HFF-Myc (cell line): ENCODE measurements around the gene STEAP4.
"Not testable (repeated sequence)": the region's sequence is repeated elsewhere in the genome, so short reads cannot be mapped to it uniquely, and the experiment has no call there.

ENCODE experiments used
- DNase-seq: peaks from one replicate; pipeline ENCODE4 v3.0.0-alpha.2; 2011; ENCODE audit warnings: low read depth; ENCODE audit errors: extremely low read depth
- H3K4me3 ChIP-seq: replicated peaks from 2 replicates; pipeline ENCODE4 v1.5.1; 2011; ENCODE audit warnings: low read depth, mild to moderate bottlenecking, control low read depth, low read length
- TF ChIP-seq, protein P1 (sequence below): IDR thresholded peaks from 2 replicates; pipeline ENCODE4 v1.5.1; 2012; ENCODE audit warnings: mild to moderate bottlenecking, low read depth, low read length, control low read depth; ENCODE audit errors: missing control alignments

STEAP4 gene

DNA sequence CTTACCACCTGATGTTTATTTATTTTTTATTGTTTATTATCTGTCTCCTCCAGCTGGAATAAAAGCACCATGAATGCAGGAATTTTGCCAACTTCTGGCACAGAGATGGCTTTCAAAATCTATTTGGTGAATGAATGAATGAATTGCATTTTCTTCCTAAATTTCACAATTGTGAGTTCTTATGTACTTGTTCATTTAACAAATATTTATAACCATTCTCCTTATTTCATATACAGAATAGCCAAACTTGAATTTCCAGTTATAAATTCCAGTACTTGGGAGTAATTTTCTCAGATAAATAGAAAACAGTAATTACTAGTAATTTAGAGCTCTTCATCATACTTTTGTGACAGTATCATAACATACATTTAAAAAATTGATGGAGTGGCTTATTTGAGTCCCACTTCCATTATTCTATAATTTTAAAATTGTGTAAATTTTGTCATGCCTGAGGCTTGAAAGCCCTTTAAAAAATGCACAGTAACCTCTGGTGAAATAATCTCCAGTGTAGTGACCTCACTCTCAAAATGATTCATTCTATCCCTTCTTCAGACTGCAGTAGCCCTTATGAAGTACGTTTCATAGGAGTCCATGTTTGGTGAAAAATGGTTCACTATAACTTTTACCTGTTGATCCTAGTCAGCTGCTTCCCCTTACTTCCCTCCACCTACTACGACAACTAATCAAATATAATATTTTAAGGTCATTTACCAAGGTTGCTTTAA is 46.9 kb downstream of the STEAP4 start:
- no peak overlapping the region for H3K4me3 ChIP-seq
- no peak for DNase-seq
- TF ChIP-seq, protein P1, sequence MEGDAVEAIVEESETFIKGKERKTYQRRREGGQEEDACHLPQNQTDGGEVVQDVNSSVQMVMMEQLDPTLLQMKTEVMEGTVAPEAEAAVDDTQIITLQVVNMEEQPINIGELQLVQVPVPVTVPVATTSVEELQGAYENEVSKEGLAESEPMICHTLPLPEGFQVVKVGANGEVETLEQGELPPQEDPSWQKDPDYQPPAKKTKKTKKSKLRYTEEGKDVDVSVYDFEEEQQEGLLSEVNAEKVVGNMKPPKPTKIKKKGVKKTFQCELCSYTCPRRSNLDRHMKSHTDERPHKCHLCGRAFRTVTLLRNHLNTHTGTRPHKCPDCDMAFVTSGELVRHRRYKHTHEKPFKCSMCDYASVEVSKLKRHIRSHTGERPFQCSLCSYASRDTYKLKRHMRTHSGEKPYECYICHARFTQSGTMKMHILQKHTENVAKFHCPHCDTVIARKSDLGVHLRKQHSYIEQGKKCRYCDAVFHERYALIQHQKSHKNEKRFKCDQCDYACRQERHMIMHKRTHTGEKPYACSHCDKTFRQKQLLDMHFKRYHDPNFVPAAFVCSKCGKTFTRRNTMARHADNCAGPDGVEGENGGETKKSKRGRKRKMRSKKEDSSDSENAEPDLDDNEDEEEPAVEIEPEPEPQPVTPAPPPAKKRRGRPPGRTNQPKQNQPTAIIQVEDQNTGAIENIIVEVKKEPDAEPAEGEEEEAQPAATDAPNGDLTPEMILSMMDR: no peak

DNA sequence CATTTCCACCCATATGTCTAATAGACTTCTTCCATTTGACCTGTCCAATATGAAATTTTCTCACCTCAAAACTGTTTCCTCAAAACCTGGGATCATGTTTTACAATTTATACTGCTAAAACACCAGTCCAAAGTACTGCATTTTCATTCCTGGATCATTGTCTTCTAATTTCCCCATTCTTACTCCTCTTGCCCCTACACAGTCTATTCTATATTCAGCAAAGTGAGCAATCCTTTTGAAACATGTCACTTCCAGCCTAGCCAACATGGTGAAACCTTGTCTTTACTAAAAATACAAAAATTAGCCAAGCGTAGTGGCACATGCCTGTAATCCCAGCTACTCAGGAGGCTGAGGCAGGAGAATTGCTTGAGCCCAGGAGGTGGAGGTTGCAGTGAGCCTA is 48.4 kb downstream of the STEAP4 start:
- H3K4me3 ChIP-seq, DNase-seq: not testable (repeated sequence)

DNA sequence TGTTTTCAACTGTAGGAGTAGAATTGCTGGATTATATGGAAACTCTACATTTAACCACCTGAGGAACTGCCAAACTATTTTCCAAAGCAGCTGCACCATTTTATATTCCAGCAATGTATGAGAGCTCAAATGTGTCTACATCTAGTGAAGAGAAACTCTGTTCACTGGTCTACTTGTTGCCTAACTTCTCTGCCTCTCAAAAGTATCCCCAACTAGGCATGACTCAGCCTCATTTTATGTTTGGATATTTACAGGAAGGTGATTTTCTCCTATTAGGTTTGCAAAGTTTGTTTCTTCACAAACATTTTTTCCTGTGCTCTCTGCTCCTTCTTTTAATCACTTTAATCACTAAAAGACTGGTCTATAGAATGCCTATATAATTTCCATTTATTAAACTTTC is 49.8 kb downstream of the STEAP4 start:
- H3K4me3 ChIP-seq: no peak overlapping the region
- TF ChIP-seq, protein P1: no peak
- DNase-seq: no peak

DNA sequence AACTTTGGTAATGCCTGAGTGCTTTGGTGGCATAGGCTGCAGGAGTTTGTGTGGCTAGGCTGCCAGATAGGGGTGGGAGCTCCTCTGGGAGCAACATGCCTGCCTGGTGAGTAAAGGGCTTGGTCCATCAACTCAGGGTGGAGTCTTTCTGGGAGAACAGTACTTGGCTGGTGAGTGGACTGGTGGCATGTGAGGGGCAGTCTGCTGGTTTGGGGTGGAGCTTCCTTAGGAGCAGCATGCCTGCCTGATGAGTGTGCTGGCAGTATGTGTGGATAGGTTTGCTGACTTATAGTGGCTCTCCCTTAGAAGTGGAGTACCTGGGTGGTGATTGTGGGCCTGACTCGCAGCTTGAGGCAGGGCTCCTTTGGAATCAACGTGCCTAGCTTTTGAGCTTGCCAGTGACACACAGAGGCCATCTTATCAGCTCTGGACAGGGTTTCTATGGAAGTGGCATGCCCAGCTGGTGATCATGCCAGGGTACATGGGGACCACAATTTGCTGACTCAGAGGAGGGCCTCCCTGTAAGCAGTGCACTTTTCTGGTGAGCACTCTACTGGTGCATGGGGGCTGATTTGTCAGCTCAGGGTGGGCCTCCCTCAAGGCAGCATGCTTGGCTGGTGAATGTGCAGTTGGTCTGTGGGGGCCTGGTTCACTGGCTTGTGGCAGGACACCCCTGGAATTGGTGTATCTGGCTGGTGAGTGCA is 51.8 kb downstream of the STEAP4 start:
- TF ChIP-seq, protein P1: no peak
- DNase-seq: no peak
- H3K4me3 ChIP-seq: no peak overlapping the region

DNA sequence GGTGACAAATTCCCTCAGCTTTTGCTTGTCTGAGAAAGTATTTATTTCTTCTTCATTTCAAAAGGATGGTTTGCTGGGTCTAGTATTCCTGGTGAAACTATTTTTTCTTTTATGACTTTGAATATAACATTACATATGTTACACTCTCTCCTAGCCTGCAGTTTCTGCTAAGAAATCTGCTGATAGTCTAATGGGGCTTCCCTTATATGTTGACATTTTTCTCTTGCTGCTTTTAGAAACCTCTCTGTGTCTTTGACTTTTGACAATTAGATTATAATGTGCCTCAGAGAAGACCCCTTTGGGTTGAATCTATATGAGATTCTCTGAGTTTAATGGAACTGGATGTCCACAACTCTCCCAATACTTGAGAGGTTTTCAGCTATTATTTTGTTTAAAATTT is 53.1 kb downstream of the STEAP4 start:
- TF ChIP-seq, protein P1: no peak
- H3K4me3 ChIP-seq: no peak overlapping the region
- no peak for DNase-seq

DNA sequence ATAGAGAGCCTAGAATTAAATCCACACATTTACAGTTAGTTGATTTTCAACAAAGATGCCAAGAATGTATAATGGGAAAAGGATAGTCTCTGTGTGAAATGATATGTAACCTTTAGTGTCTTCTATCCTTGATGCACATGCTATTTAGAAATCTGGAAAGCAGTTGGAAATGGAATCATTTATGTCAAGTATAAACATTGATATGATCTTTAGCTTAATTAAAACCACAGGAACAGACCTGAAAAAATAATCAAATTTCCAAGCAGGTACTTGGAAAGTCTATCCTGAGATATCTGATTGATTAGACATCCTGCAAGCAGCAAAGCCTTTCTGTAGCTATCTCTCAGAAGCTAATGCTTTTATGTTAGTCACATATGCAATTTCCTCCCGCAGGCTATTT is 62.4 kb downstream of the STEAP4 start:
- DNase-seq: no peak
- TF ChIP-seq, protein P1: no peak
- H3K4me3 ChIP-seq: no peak overlapping the region

DNA sequence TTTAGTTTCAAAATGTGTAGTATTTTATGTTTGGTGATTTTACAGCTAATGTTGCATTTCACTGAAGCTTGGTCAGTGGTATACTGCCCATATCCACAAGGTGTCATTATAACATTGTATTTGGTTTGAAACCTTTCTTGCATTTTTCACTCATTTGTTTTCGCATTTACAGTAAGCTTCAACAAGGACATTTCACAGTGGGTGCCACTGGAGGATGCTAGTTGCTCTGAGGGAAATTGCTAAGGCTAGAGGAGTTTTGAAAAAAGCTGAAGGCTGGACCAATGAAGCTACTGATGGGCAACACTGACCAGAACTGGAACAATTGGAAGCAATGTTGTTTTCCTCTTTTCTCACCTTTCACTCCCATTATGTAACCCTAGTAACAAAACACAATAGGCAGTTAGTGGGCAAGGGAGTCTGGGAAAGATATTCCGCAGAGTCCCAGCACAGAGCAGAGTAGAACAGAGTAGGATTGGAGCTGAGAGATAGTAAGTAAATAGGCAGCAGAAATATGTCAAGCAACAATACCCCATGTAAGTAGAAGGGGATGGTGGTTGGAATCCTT is 63.3 kb downstream of the STEAP4 start:
- peak; percentile 19 for DNase-seq
- TF ChIP-seq, protein P1: peak; percentile 43
- no peak overlapping the region for H3K4me3 ChIP-seq
